Measurements from ENCODE around the gene DCLK1.

DNA sequence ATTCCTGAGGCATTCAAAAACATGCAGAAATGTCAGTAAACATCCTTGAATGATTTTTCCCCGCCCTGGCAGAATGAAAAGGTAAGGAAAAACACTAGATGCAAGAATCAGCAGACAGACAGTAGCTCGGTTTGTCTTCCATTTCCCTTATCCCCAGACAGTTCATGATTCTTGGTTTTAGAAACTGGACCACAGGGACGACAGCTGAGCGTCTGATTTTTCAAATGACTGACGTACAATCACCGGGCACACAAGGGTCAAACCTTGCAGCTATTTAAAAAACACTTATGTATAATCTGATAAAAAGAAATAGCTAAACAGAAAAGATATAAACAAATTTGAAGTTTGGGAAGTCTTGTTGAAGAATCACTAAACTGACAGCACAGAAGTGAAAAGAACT, 47.1 kb downstream of the DCLK1 start:
- TF ChIP-seq, protein P1, sequence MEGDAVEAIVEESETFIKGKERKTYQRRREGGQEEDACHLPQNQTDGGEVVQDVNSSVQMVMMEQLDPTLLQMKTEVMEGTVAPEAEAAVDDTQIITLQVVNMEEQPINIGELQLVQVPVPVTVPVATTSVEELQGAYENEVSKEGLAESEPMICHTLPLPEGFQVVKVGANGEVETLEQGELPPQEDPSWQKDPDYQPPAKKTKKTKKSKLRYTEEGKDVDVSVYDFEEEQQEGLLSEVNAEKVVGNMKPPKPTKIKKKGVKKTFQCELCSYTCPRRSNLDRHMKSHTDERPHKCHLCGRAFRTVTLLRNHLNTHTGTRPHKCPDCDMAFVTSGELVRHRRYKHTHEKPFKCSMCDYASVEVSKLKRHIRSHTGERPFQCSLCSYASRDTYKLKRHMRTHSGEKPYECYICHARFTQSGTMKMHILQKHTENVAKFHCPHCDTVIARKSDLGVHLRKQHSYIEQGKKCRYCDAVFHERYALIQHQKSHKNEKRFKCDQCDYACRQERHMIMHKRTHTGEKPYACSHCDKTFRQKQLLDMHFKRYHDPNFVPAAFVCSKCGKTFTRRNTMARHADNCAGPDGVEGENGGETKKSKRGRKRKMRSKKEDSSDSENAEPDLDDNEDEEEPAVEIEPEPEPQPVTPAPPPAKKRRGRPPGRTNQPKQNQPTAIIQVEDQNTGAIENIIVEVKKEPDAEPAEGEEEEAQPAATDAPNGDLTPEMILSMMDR (IDR thresholded peaks at IDR 0.05) = no peak
- TF ChIP-seq POLR2AphosphoS5 (IDR thresholded peaks at IDR 0.05) = no peak
